HCT116 (cell line): ENCODE measurements around the gene SCAND1. TPM values are rescaled to one million over a fixed set of nuclear protein-coding genes. Genes with fewer than 3 reads are reported as not detected.

Experiments
- ATAC-seq: fragments of 200-7000 bp; cut with Tn5 transposase; 2 replicates; pipeline ENCODE4 v1.9.1; 2020; ENCODE audit warnings: mild to moderate bottlenecking, moderate library complexity
- BruUV-seq: library from RNA; stranded (reverse); fragments of 400-500 nt; replicated peaks from 2 replicates; lab custom pipeline; 2021; lab: Mats Ljungman, UMichigan
- CTCF ChIA-PET: fragments of 300-600 bp; sonication (Branson Sonifier 250); formaldehyde crosslinking; loops from one replicate; lab custom pipeline; 2021; ENCODE audit warnings: antibody characterized with exemption; lab: Charles Lee
- POLR2A ChIA-PET: fragments of 300-600, 350-600 bp; sonication (Branson Sonifier 250); formaldehyde crosslinking; loops from one replicate; lab custom pipeline; 2021; ENCODE audit warnings: antibody characterized with exemption; lab: Charles Lee
- RAD21 ChIA-PET, 2 experiments: fragments of 300-600 bp; sonication (Branson Sonifier 250); formaldehyde crosslinking; loops; one replicate each; lab custom pipeline; 2023; ENCODE audit warnings: low total read pairs in 2 of 2; ENCODE audit not compliant: uncharacterized antibody in 2 of 2, unreplicated experiment in 2 of 2, low non-redundant PET in 1 of 2; lab: Charles Lee
- DNase-seq: peaks from one replicate; pipeline ENCODE4 v3.0.0-alpha.2; 2010; ENCODE audit warnings: low read depth, low spot score
- H2AFZ ChIP-seq: fragments of 200-600 bp; shearing (Covaris generic), sonication (generic); 2 replicates; pipeline ENCODE4 v1.6.1; 2017; ENCODE audit warnings: low read depth, mixed run types, mixed read lengths, antibody characterized with exemption, low read length; ENCODE audit not compliant: poor library complexity, severe bottlenecking
- H3K27ac ChIP-seq: 2 replicates; pipeline ENCODE4 v1.5.1; 2012; ENCODE audit warnings: low read depth, low read length
- H3K27me3 ChIP-seq: fragments of 200-600 bp; sonication (generic); 2 replicates; pipeline ENCODE4 v1.6.1; 2016; ENCODE audit warnings: mixed run types, low read length, mixed read lengths; ENCODE audit not compliant: insufficient read depth
- H3K36me3 ChIP-seq, 2 experiments: fragments of 200-500 bp in 1 of 2; fragments of 200-600 bp in 1 of 2; sonication (Bioruptor generic) in 1 of 2; sonication (generic) in 1 of 2; 2 replicates each; pipeline versions ENCODE4 v1.5.1 to v1.6.1; 2014 to 2016; ENCODE audit warnings: low read length in 2 of 2, inconsistent platforms in 1 of 2, mixed read lengths in 1 of 2, mixed run types in 1 of 2; ENCODE audit not compliant: insufficient read depth in 2 of 2, control insufficient read depth in 1 of 2
- H3K4me1 ChIP-seq, 2 experiments: fragments of 200-600 bp in 1 of 2; sonication (generic) in 1 of 2; 2 replicates each; pipeline versions ENCODE4 v1.5.1 to v1.6.1; 2012 to 2017; ENCODE audit warnings: low read length in 2 of 2, inconsistent platforms in 1 of 2, mild to moderate bottlenecking in 1 of 2, mixed read lengths in 1 of 2, mixed run types in 1 of 2, moderate library complexity in 1 of 2; ENCODE audit not compliant: insufficient read depth in 2 of 2, control insufficient read depth in 1 of 2
- H3K4me2 ChIP-seq: fragments of 200-600 bp; sonication (generic); 2 replicates; pipeline ENCODE4 v1.6.1; 2017; ENCODE audit warnings: mixed run types, low read length, mixed read lengths
- H3K4me3 ChIP-seq, 2 experiments: fragments of 200-600 bp in 1 of 2; sonication (generic) in 1 of 2; replicated peaks in 1 of 2; 2 replicates each; pipeline ENCODE4 v1.5.1; 2011 to 2016; ENCODE audit warnings: low read length in 2 of 2, control low read depth in 1 of 2, low read depth in 1 of 2, mild to moderate bottlenecking in 1 of 2, mixed read lengths in 1 of 2, mixed run types in 1 of 2
- H3K79me2 ChIP-seq: fragments of 200-600 bp; sonication (generic); 2 replicates; pipeline ENCODE4 v1.6.1; 2017; ENCODE audit warnings: mild to moderate bottlenecking, mixed run types, low read length, moderate library complexity, mixed read lengths; ENCODE audit not compliant: insufficient read depth
- H3K9ac ChIP-seq: fragments of 200-600 bp; sonication (generic); 2 replicates; pipeline ENCODE4 v1.6.1; 2016; ENCODE audit warnings: low read length, mixed read lengths
- H3K9me2 ChIP-seq: fragments of 200-600 bp; sonication (generic), shearing (Covaris generic); 2 replicates; pipeline ENCODE4 v1.6.1; 2017; ENCODE audit warnings: mixed run types, mild to moderate bottlenecking, moderate library complexity; ENCODE audit not compliant: insufficient read depth
- H3K9me3 ChIP-seq, 2 experiments: fragments of 200-500 bp in 1 of 2; fragments of 200-600 bp in 1 of 2; sonication (Bioruptor generic) in 1 of 2; sonication (generic) in 1 of 2; 2 replicates each; pipeline ENCODE4 v1.6.1; 2014 to 2017; ENCODE audit warnings: low read length in 2 of 2, mixed read lengths in 2 of 2, inconsistent platforms in 1 of 2, low read depth in 1 of 2, mild to moderate bottlenecking in 1 of 2, mixed run types in 1 of 2, moderate library complexity in 1 of 2; ENCODE audit not compliant: control insufficient read depth in 1 of 2, insufficient read depth in 1 of 2
- H4K20me1 ChIP-seq: fragments of 200-600 bp; sonication (generic), shearing (Covaris generic); 2 replicates; pipeline ENCODE4 v1.6.1; 2017; ENCODE audit warnings: mixed run types, mild to moderate bottlenecking, moderate library complexity; ENCODE audit not compliant: insufficient read depth
- CTCF ChIP-seq, 3 experiments: fragments of 200-600 bp in 1 of 3; sonication (generic) in 1 of 3; IDR thresholded peaks in 2 of 3; conservative IDR thresholded peaks in 1 of 3; 2 replicates each; pipeline ENCODE4 v1.5.1; 2012 to 2017; ENCODE audit warnings: low read depth in 2 of 3, low read length in 2 of 3, antibody characterized with exemption in 1 of 3, borderline replicate concordance in 1 of 3, control low read depth in 1 of 3, mild to moderate bottlenecking in 1 of 3, mixed read lengths in 1 of 3, mixed run types in 1 of 3, moderate library complexity in 1 of 3; ENCODE audit not compliant: insufficient read depth in 1 of 3
- RAD21 ChIP-seq: IDR thresholded peaks from 2 replicates; pipeline ENCODE4 v1.6.1; 2012; ENCODE audit warnings: low read depth, mild to moderate bottlenecking
- YY1 ChIP-seq: IDR thresholded peaks from 2 replicates; pipeline ENCODE4 v1.6.1; 2011; ENCODE audit warnings: low read length, low read depth, moderate library complexity, mild to moderate bottlenecking; ENCODE audit not compliant: insufficient replicate concordance; ENCODE audit errors: extremely low read depth
- ZFX ChIP-seq: fragments of 450-650 bp; IDR thresholded peaks from 2 replicates; pipeline ENCODE4 v1.6.1; 2017
- intact Hi-C: fragments of 100-400 bp; cut with micrococcal nuclease; formaldehyde crosslinking; loops from 2 replicates; pipeline ENCODE4 v1.10.0; 2022
- total RNA-seq: library from RNA; stranded (reverse); gene quantifications from one replicate; pipeline ENCODE4 v1.2.1, GENCODE V29; 2021; ENCODE audit not compliant: unreplicated experiment

Gene SCAND1
- total RNA-seq, 1 experiment from 2014 or later, result 46.2 TPM

- intact Hi-C loops, result loop anchor here (1.0 to 5.0 kb wide), 4 partner anchors 55 to 442 kb away; no protein-coding TSS in a partner anchor
- Histone ChIP-seq H3K4me1 (peaks cover 2 to 23% of the 10 kb centered on the region in 2 experiments; a peak in 3 of 4 replicates), H2AFZ (peak overlapping the region; percentile 87), H3K27me3 (no peaks in the 10 kb centered on the region), H3K27ac (no peak overlapping the region), H3K9ac (no peak overlapping the region), H3K9me2 (no peaks in the 10 kb centered on the region)
- CTCF ChIA-PET, result interaction anchor here (0.5 to 11.9 kb wide), 18 partner anchors 11 to 445 kb away, joined by 3 to 442 read pairs (median 4); partner anchors contain the start of gene SCAND1
- DNase-seq, result peak; percentile 84
- TF ChIP-seq YY1 (peak; percentile 43), CTCF (IDR thresholded peaks at IDR 0.05 in 2 of 3, conservative IDR thresholded peaks at IDR 0.05 in 1 of 3; ENCODE audit: borderline replicate concordance in 1 of 3, insufficient read depth in 1 of 3, low read depth in 2 of 3, low read length in 2 of 3) (peak; percentile 94 to 95 (median 95)), RAD21 (peak; percentile 97), ZFX (no peak)
- TF ChIP-seq, all 23 proteins: peak for 3
- RAD21 ChIA-PET, result interaction anchor here (0.7 to 3.0 kb wide), 3 partner anchors 101 to 144 kb away, joined by 3 to 43 read pairs (median 28); no protein-coding TSS in a partner anchor
- Histone ChIP-seq H3K36me3 (no peaks in the 10 kb centered on the region), H4K20me1 (no peaks in the 10 kb centered on the region), H3K79me2 (no peaks in the 10 kb centered on the region), H3K4me3 (no peak overlapping the region), H3K4me2 (peak overlapping the region; percentile 11; the same call in 1 of the 2 replicates), H3K9me3 (no peaks in the 10 kb centered on the region)
- POLR2A ChIA-PET, result interaction anchor here (1.0 kb wide), 1 partner anchor 144 kb away, joined by 5 read pairs; no protein-coding TSS in a partner anchor
- peak; percentile 95 for ATAC-seq
- BruUV-seq, result no TSS peak
Measured at GRCh38 chr20:35994994-35995453, 40.7 kb upstream of the SCAND1 start.
